T1000 (cell line): ENCODE measurements around the gene GIPC1.
"Not testable (repeated sequence)": the region's sequence is repeated elsewhere in the genome, so short reads cannot be mapped to it uniquely, and the experiment has no call there.

Experiments
- DNase-seq: peaks from one replicate; lab custom pipeline; 2025; ENCODE audit warnings: mixed read lengths; lab: John Stamatoyannopoulos, UW

Gene GIPC1

GRCh38 chr19:14517840-14518505 is 22.0 kb upstream of the GIPC1 start, which contains the start of gene DNAJB1:
Gene DNAJB1, minus strand, starts transcription at chr19:14518397. Its CDS starts 48 bp downstream, at chr19:14518349.
- peak; percentile 84 for DNase-seq

- no peak for DNase-seq
Measured at GRCh38 chr19:14517446-14517839, 21.5 kb upstream of the GIPC1 start.

- no peak for DNase-seq
Measured at GRCh38 chr19:14516746-14517438, 21.0 kb upstream of the GIPC1 start.

GRCh38 chr19:14516048-14516534 is 20.2 kb upstream of the GIPC1 start:
- DNase-seq, result no peak

- DNase-seq, result no peak
Measured at GRCh38 chr19:14515501-14516047, 19.6 kb upstream of the GIPC1 start.

GRCh38 chr19:14514215-14514863 is 18.4 kb upstream of the GIPC1 start:
- no peak for DNase-seq

GRCh38 chr19:14512406-14512961 is 16.6 kb upstream of the GIPC1 start:
- no peak for DNase-seq

GRCh38 chr19:14511229-14511593 is 15.3 kb upstream of the GIPC1 start:
- no peak for DNase-seq

- peak; percentile 22 for DNase-seq
Measured at GRCh38 chr19:14510311-14511228, 14.6 kb upstream of the GIPC1 start.

GRCh38 chr19:14507704-14508542 is 12.0 kb upstream of the GIPC1 start:
- DNase-seq, result peak; percentile 45

- DNase-seq, result peak; percentile 74
Measured at GRCh38 chr19:14505488-14506239, 9.7 kb upstream of the GIPC1 start.

GRCh38 chr19:14504575-14504974 is 8.6 kb upstream of the GIPC1 start:
- not testable (repeated sequence) for DNase-seq

GRCh38 chr19:14503285-14503684 is 7.4 kb upstream of the GIPC1 start:
- no peak for DNase-seq

- no peak for DNase-seq
Measured at GRCh38 chr19:14502334-14503092, 6.6 kb upstream of the GIPC1 start.

GRCh38 chr19:14497228-14497921 is 1.4 kb upstream of the GIPC1 start:
- no peak for DNase-seq

- DNase-seq, result no peak
Measured at GRCh38 chr19:14496834-14497227, 904 bp upstream of the GIPC1 start.

- no peak for DNase-seq
Measured at GRCh38 chr19:14495672-14496028, 277 bp downstream of the GIPC1 start.
